Measurements from ENCODE around the gene ARHGEF2. TPM values are rescaled to one million over a fixed set of nuclear protein-coding genes. Genes with fewer than 3 reads are reported as not detected.

ARHGEF2 gene
- total RNA-seq, result 100 to 1,000 TPM in 1 of 2 donors, 10 to 100 TPM in 1; 59.5 to 134 TPM

GRCh38 chr1:155978325-155978972, at the start of gene ARHGEF2:
ARHGEF2 (minus strand) TSS chr1:155978547; CDS start chr1:155978427, 120 bp downstream.

GRCh38 chr1:156020293-156021092, 42.1 kb upstream of the ARHGEF2 start, which contains the start of gene SSR2:
SSR2 (minus strand) TSS chr1:156020951; CDS start chr1:156020167, 784 bp downstream.

GRCh38 chr1:155940993-155941844, 37.1 kb downstream of the ARHGEF2 start, which contains the start of gene RXFP4:
RXFP4 (plus strand) TSS chr1:155941638; CDS start chr1:155941710, 72 bp downstream.

GRCh38 chr1:155934097-155934935, 44.0 kb downstream of the ARHGEF2 start, which contains the start of gene KHDC4:
KHDC4 (minus strand) TSS chr1:155934413; CDS start chr1:155934373, 40 bp downstream.

GRCh38 chr1:155911156-155912055, 66.9 kb downstream of the ARHGEF2 start, which contains the start of gene RIT1:
RIT1 (minus strand) TSS chr1:155911349; CDS start chr1:155910761, 588 bp downstream.

Small RNA genes lying within 50 kb of the gene (small RNA-seq; reads per million reads assigned to genes)
- gene MIR6738, result 0 reads per million in 2 donors
- gene SCARNA4, result 0 reads per million in 2 donors
- 114 to 212 reads per million in 2 donors for gene SNORA80E

Other genes with a start within 250 kb of the ARHGEF2 start
- 10 to 100 TPM; 30.6 to 31.6 TPM for gene GON4L, start 121.3 kb downstream of the ARHGEF2 start, total RNA-seq
- 10 to 100 TPM; 19.0 to 21.0 TPM for gene SYT11, start 119.0 kb downstream of the ARHGEF2 start, total RNA-seq
- 10 to 100 TPM; 48.0 to 50.6 TPM for gene RIT1, start 67.2 kb downstream of the ARHGEF2 start, total RNA-seq
- gene KHDC4, start 44.1 kb downstream of the ARHGEF2 start, total RNA-seq, result 10 to 100 TPM; 30.6 to 35.6 TPM
- gene RXFP4, start 36.9 kb downstream of the ARHGEF2 start, total RNA-seq, result not detected
- 100 to 1,000 TPM; 220 to 324 TPM for gene SSR2, start 42.4 kb upstream of the ARHGEF2 start, total RNA-seq
- 10 to 100 TPM; 16.0 to 21.0 TPM for gene UBQLN4, start 75.3 kb upstream of the ARHGEF2 start, total RNA-seq
- gene LAMTOR2, start 76.2 kb upstream of the ARHGEF2 start, total RNA-seq, result 10 to 100 TPM; 35.1 to 42.0 TPM
- not detected for gene RAB25, start 82.6 kb upstream of the ARHGEF2 start, total RNA-seq
- gene MEX3A, start 103.9 kb upstream of the ARHGEF2 start, total RNA-seq, result 1 to 10 TPM; 1.0 to 4.0 TPM
- gene LMNA, start 136.2 kb upstream of the ARHGEF2 start, total RNA-seq, result 1,000 to 10,000 TPM in 1 of 2 donors, 100 to 1,000 TPM in 1; 784 to 1,173 TPM
- gene SEMA4A, start 175.0 kb upstream of the ARHGEF2 start, total RNA-seq, result under 1 TPM; 0.67 to 0.69 TPM
- 10 to 100 TPM; 25.5 to 28.0 TPM for gene SLC25A44, start 215.6 kb upstream of the ARHGEF2 start, total RNA-seq
- gene PMF1, start 234.5 kb upstream of the ARHGEF2 start, total RNA-seq, result 10 to 100 TPM; 35.8 to 57.9 TPM